T-cell (primary cell): ENCODE data around the gene ZNG1F. TPM values are rescaled to one million over a fixed set of nuclear protein-coding genes. Genes with fewer than 3 reads are reported as not detected.
"Not testable (repeated sequence)": the region's sequence is repeated elsewhere in the genome, so short reads cannot be mapped to it uniquely, and the experiment has no call there.

ENCODE experiments used
- ATAC-seq, 4 experiments: fragments of 200-7000 bp in 3 of 4; fragments of 150-1000 bp in 1 of 4; cut with Tn5 transposase; replicated peaks in 1 of 4; 1 replicate in 3 of 4; 2 replicates in 1 of 4; pipeline ENCODE4 v1.10.0; 2021; ENCODE audit warnings: moderate library complexity in 3 of 4, mild to moderate bottlenecking in 2 of 4, moderate number of reproducible peaks in 1 of 4
- CTCF ChIA-PET, 2 donors: fragments of 300-600 bp; sonication (Branson Sonifier 250); formaldehyde crosslinking; loops; one replicate each; lab custom pipeline; 2022; ENCODE audit warnings: antibody characterized with exemption in 2 of 2; lab: Charles Lee
- POLR2A ChIA-PET, 2 donors: fragments of 300-600 bp; sonication (Branson Sonifier 250); formaldehyde crosslinking; loops; one replicate each; lab custom pipeline; 2022; ENCODE audit warnings: antibody characterized with exemption in 2 of 2; lab: Charles Lee
- DNase-seq, 35 experiments: peaks; one replicate each; pipeline versions ENCODE4 v3.0.0 to v3.0.0-alpha.2; 2013 to 2023
- H3K27ac ChIP-seq: one replicate; pipeline ENCODE4 v1.5.1; 2013; ENCODE audit warnings: low read length
- H3K27me3 ChIP-seq, 2 experiments: replicated peaks in 1 of 2; 1 replicate in 1 of 2; 2 replicates in 1 of 2; pipeline versions ENCODE4 v1.6.1 to v1.7.0; 2013; ENCODE audit warnings: low read length in 1 of 2, mixed read lengths in 1 of 2; ENCODE audit not compliant: control insufficient read depth in 2 of 2, insufficient read depth in 2 of 2; ENCODE audit errors: extremely low read depth in 1 of 2
- H3K36me3 ChIP-seq, 2 donors: 1 replicate in 1 of 2; 2 replicates in 1 of 2; pipeline versions ENCODE4 v1.6.1 to v1.7.0; 2013; ENCODE audit warnings: low read length in 1 of 2; ENCODE audit not compliant: control insufficient read depth in 2 of 2, insufficient read depth in 1 of 2; ENCODE audit errors: extremely low read depth in 1 of 2
- H3K4me1 ChIP-seq, 2 experiments: 1 replicate in 1 of 2; 2 replicates in 1 of 2; pipeline versions ENCODE4 v1.6.1 to v1.7.0; 2013; ENCODE audit warnings: low read length in 2 of 2, mixed read lengths in 1 of 2; ENCODE audit not compliant: insufficient read depth in 2 of 2, control insufficient read depth in 1 of 2; ENCODE audit errors: extremely low read depth in 1 of 2
- H3K4me3 ChIP-seq, 2 donors: 1 replicate in 1 of 2; 2 replicates in 1 of 2; pipeline versions ENCODE4 v1.5.1 to v1.7.0; 2013; ENCODE audit warnings: mild to moderate bottlenecking in 2 of 2, low read length in 1 of 2, moderate library complexity in 1 of 2; ENCODE audit not compliant: control insufficient read depth in 1 of 2; ENCODE audit errors: extremely low read depth in 1 of 2
- H3K9me3 ChIP-seq: 2 replicates; pipeline ENCODE4 v1.7.0; 2013
- H3K27ac Mint-ChIP-seq, 2 donors: one replicate each; pipeline ENCODE4 v1.8.0; 2020 to 2021; ENCODE audit warnings: mild to moderate bottlenecking in 2 of 2, mixed read lengths in 2 of 2
- H3K27me3 Mint-ChIP-seq, 2 donors: one replicate each; pipeline ENCODE4 v1.8.0; 2021 to 2022; ENCODE audit warnings: mixed read lengths in 2 of 2
- H3K36me3 Mint-ChIP-seq: one replicate; pipeline ENCODE4 v1.8.0; 2021; ENCODE audit warnings: mixed read lengths
- H3K4me1 Mint-ChIP-seq, 3 donors: one replicate each; pipeline ENCODE4 v1.8.0; 2020 to 2022; ENCODE audit warnings: mixed read lengths in 3 of 3, mild to moderate bottlenecking in 1 of 3
- H3K4me3 Mint-ChIP-seq, 3 donors: one replicate each; pipeline ENCODE4 v1.8.0; 2020 to 2022; ENCODE audit warnings: mild to moderate bottlenecking in 3 of 3, mixed read lengths in 3 of 3, moderate library complexity in 3 of 3
- H3K9me3 Mint-ChIP-seq, 3 donors: one replicate each; pipeline ENCODE4 v1.8.0; 2020 to 2022; ENCODE audit warnings: mixed read lengths in 3 of 3
- WGBS: methylation state at CpG from one replicate; pipeline ENCODE4 v1.1.5; 2013; ENCODE audit warnings: missing lambda C conversion rate; ENCODE audit not compliant: insufficient coverage; 5-methylcytosine and 5-hydroxymethylcytosine counted together
- total RNA-seq, 35 experiments: library from RNA in 6 of 35; stranded (reverse) in 6 of 35; fragments of 120-200 nt in 1 of 35; gene quantifications; one replicate each; pipeline versions ENCODE4 v1.2.1 to v1.2.4 and lab custom pipeline; 2013 to 2026

The ZNG1F gene
- total RNA-seq, 5 donors from 2014 or later (not counting 1 experiment from before 2014, with no cell fraction given): 10.4 to 12.5 (median 11.0) TPM

DNA sequence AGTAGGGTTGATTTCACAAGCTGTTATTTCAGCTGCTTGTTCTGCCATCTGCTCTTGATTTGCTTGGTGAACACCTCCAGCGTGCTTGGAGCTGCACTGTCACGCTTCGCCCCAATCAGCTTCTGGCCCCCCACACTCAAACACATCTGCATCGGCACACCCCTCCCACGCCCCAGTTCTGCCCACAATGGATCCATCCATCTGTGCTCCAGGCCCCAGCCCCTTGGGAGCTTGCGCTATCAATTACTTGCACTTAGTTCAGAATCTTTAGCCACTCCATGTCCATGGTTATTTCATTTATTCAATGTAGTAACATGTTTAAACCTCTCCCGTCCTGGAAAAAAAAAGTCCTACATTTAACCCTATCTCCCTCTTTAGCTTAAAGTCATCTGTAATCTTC, 88.6 kb downstream of the ZNG1F start:
- H3K4me1 ChIP-seq, H3K4me3 Mint-ChIP-seq, POLR2A ChIA-PET, CTCF ChIA-PET, H3K4me1 Mint-ChIP-seq, H3K4me3 ChIP-seq, H3K9me3 ChIP-seq, H3K36me3 ChIP-seq, H3K27ac Mint-ChIP-seq, DNase-seq, H3K27me3 ChIP-seq, H3K9me3 Mint-ChIP-seq, H3K27ac ChIP-seq, ATAC-seq, H3K36me3 Mint-ChIP-seq, H3K27me3 Mint-ChIP-seq: not testable (repeated sequence)
- whole genome bisulfite sequencing: 58% methylated on average over 3 of the region's 7 CpGs

GRCh38 chr9:41098759-41099158, 90.4 kb downstream of the ZNG1F start:
- H3K4me1 ChIP-seq, ATAC-seq, POLR2A ChIA-PET, H3K36me3 Mint-ChIP-seq, H3K4me3 ChIP-seq, H3K27me3 Mint-ChIP-seq, DNase-seq, H3K27ac Mint-ChIP-seq, H3K27ac ChIP-seq, CTCF ChIA-PET, H3K27me3 ChIP-seq, H3K9me3 Mint-ChIP-seq, H3K36me3 ChIP-seq, H3K4me3 Mint-ChIP-seq, H3K4me1 Mint-ChIP-seq, H3K9me3 ChIP-seq: not testable (repeated sequence)
- 100% methylated on average over 2 of the region's 4 CpGs for WGBS

- H3K4me1 ChIP-seq, H3K9me3 Mint-ChIP-seq, DNase-seq, H3K27ac ChIP-seq, H3K27me3 Mint-ChIP-seq, CTCF ChIA-PET, H3K36me3 Mint-ChIP-seq, H3K27ac Mint-ChIP-seq, H3K4me1 Mint-ChIP-seq, H3K36me3 ChIP-seq, H3K4me3 ChIP-seq, H3K4me3 Mint-ChIP-seq, POLR2A ChIA-PET, H3K9me3 ChIP-seq, H3K27me3 ChIP-seq: not testable (repeated sequence)
- ATAC-seq: peak in 1 of 4 experiments; percentile 12
- no CpG with 5 or more reads among the region's 2 CpGs for WGBS
Measured at GRCh38 chr9:41095060-41095459, 94.1 kb downstream of the ZNG1F start.

DNA sequence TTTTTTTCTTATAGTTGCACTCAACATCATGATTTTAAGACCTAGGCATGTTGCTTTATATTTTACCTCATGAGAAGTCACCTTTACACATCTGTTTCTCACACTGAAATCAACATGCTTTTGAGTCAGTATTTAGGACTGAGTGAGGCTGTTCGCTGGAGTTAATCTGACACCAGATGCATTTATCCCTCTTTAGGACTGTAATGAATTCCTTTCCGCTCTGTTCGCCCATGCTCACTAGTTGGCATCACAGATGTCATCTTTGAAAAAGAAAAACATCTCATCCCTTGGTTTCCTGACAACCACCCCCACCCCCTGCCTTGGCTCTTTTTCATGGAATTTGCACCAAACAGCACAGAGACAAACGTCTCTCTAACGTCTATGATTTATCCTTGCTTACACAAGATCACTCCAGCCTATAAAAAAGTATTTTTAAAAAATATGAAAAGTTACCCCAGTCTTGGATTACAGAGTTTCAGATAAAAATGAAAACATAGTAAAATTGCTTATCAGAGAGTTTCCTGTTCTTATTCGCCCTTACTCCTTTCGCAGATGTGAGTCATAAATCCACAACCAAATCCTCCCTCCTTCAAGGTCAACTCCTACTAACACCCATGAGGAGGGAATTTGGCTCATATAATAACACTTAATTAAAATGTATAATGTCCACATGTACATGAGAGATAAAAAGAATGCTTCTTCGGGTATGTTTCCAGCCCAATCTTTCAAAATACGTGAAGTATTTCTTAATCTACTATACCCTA, 94.9 kb downstream of the ZNG1F start:
- CTCF ChIA-PET, H3K4me1 ChIP-seq, DNase-seq, H3K4me1 Mint-ChIP-seq, H3K36me3 Mint-ChIP-seq, H3K4me3 ChIP-seq, H3K9me3 Mint-ChIP-seq, POLR2A ChIA-PET, H3K27me3 ChIP-seq, H3K27me3 Mint-ChIP-seq, H3K27ac ChIP-seq, H3K9me3 ChIP-seq, H3K36me3 ChIP-seq, H3K27ac Mint-ChIP-seq, H3K4me3 Mint-ChIP-seq, ATAC-seq: not testable (repeated sequence)
- no CpG with 5 or more reads among the region's 9 CpGs for WGBS

- H3K27me3 ChIP-seq, CTCF ChIA-PET, H3K4me3 Mint-ChIP-seq: not testable (repeated sequence)
Measured at GRCh38 chr9:41090922-41091321, 98.2 kb downstream of the ZNG1F start.

DNA sequence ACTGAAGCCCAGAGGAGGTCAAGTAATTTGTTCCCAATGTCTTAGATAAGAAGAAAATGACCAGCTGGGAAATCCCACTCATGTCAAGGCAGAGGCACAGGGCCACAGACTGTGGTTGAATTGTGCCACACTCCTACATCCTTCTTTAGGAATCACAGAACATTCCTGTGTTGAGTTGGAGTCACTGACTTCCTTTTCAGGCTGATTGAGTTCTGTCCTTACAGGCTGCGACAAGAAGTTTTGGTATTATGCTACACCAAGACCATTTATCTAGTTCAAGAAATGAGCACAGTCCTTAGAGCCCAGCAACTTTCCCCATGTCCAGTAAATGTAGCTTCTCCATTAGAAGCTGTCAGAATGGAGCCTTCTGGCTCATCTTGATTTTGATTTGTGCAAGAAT, 98.7 kb downstream of the ZNG1F start:
- ATAC-seq, H3K9me3 Mint-ChIP-seq, H3K27me3 ChIP-seq, H3K27ac Mint-ChIP-seq, CTCF ChIA-PET, POLR2A ChIA-PET, H3K4me1 Mint-ChIP-seq, DNase-seq, H3K36me3 ChIP-seq, H3K4me3 Mint-ChIP-seq, H3K4me1 ChIP-seq, H3K9me3 ChIP-seq, H3K36me3 Mint-ChIP-seq, H3K4me3 ChIP-seq, H3K27ac ChIP-seq: not testable (repeated sequence)
- peaks cover 12 to 18% of the 10 kb centered on the region in 2 donors for H3K27me3 Mint-ChIP-seq
- WGBS: no CpG with 5 or more reads among the region's 1 CpG

More at GRCh38 chr9:41090922-41091321, 98.2 kb downstream of the ZNG1F start:
- H3K9me3 ChIP-seq, H3K4me1 Mint-ChIP-seq, POLR2A ChIA-PET, H3K36me3 Mint-ChIP-seq, H3K4me1 ChIP-seq, H3K4me3 ChIP-seq, H3K36me3 ChIP-seq, ATAC-seq, H3K27ac ChIP-seq, DNase-seq, H3K9me3 Mint-ChIP-seq, H3K27ac Mint-ChIP-seq: not testable (repeated sequence)
- peaks cover 12 to 17% of the 10 kb centered on the region in 2 donors for H3K27me3 Mint-ChIP-seq
